Activated CD4-positive, alpha-beta T cell treated with anti-CD3 and anti-CD28 coated beads, Interleukin-2, amount 50 U/mL, for 48 hours (primary cell): ENCODE data around the gene SYT1.

Source experiments
- DNase-seq, 2 experiments: peaks; one replicate each; pipeline ENCODE4 v3.0.0-alpha.2; 2020

SYT1 gene

DNA sequence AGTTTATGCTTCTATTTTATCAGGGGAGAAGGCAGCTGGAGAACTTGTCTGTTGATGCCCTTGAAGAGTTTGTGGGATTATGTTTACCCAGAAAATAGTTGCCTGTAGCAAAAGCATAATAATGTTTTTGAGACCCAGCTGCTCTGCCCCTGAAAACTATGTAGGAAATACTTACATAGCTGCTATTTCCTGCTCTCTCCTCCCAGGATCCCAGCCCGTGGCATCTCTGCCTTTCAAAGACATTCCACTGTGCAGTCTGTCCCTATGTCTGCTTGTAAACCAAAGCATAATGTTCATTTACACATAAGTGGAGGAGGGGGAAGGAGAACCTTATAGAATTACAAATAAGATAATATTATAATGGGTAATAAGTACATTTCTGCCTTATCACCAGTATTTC, 198.7 kb downstream of the SYT1 start:
- DNase-seq = no peak

DNA sequence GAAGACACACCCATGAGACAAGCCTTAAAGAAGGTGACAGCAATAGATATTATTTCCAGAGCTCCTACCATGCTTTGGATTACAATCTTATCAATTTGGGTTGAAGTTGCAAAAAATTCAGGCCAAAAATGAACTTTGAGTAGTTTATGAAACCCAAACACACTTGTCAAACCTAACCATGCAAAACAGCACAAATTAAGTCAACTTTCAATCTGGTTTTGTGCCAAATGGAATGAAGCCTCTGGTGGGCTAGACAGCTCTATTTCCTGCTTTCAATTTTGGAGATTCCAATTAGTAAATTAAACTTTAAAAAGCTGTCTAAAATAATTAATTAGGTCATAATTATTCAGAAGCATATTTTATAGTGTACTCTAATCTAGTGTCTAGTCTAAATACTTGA, 203.4 kb downstream of the SYT1 start:
- no peak for DNase-seq

DNA sequence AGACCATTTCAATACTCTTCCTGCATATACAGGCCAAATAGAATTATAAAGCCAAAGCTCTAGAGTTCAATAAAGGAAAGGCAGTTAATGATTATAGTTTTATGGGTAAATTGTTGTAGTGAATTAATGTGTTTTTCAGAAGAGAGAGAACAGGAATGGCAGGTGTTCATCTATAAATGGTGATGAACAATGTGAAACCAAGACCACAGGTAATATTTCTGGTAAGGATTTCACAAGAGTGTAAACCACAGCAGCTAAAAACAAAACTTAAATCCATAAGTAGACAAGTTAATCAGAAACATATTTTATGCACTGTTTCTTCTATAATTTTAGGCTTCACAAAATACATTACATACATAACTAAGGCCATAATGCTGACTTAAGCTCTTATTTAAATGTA, 204.4 kb downstream of the SYT1 start:
- DNase-seq = no peak

DNA sequence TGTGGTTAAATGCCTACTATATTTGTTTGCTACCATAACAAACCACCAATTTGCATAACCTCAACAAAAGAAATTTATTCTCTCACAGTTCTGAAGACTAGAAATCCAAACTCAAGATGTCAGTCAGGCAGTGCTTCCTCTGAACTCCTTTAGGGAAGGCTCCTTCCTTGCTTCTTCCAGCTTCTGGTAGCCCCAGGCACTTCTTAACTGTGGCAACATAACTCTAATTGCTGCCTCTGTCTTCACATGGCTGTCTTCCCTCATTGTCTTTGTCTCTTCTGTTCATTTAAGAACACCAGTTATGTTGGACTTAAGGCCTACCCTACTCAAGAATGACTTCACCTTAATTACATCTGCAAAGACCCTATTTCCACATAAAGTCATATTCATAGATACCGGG, 206.9 kb downstream of the SYT1 start:
- no peak for DNase-seq

DNA sequence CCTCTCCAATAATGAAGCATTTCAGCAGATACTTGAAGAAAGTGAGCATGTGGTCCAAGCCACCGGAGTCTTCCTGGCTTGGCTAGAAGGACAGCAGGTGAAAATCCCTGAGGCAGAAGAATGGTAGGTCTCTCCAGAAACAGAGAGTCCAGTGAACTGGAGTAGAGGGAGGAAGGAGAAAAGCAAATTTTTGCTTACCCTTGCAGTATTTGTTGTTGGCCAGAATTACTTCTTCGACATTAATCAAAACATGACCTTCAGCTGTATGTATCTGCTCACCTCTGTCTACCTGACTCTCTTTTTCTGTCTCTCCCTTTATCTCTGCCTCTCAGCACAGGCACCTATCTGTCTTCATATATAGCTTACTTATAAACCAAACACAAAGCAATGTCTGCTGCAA, 208.9 kb downstream of the SYT1 start:
- DNase-seq = no peak

DNA sequence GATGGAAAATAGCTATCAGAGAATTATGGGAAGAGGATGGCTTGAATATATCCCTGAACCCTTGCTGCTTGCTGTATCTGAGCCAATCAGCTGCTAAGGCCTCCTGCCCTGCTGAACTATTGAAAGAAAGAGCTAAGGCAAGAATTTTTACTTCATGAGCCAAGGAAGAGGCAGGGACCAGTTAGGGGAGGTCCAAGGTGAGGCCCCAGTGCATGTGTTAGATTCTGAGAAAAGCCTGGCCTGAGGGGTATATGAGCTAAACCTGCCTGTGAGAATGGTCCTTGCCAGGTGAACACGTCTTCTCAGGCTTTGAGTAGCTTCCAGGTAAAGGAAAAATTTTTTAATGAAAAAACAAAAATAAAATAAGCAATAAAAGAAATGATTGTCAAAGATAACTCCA, 218.0 kb downstream of the SYT1 start:
- no peak for DNase-seq

DNA sequence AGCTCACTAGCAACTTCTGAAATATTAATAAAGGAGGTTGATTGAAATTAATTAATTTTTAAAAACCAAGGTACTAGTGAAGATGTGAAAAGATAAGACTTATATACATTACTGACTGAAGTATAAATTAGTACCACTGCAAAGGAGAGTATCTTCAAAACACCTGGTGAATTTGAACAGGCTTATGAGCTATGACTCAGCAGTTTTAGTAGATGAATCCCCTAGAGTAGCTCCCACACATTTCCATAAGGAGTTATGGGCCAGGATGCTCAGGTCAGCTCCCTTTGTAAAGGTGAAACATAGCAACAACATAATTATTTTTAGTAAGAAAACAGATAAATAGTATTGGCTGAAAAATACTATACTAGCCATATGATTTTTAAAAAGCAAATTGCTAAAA, 218.6 kb downstream of the SYT1 start:
- no peak for DNase-seq

DNA sequence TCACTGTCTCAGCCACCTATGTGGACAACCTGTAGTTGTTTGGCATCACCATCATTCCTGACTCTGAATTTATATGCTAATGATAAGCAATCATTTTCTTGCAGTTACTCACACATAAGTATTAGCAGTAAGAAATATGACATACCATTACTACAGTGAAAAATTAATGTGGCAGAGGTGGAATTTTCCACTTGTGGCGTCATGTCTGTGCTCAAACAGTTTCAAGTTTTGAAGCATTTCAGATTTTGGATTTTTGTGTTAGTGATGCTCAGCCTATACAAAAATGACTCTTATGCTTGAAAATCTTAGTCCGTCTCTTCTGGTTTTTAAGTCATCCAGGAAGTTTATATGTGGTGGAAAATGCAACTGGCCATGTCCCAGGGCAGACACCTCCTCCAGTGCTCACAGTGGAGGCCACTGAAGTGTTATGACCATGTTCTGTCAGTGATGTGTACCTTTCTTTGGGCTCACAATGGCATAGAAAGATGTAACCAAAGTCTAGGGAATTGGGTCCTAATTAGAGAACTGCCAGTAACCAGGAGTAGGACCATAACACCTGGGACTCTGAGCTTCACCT, 220.6 kb downstream of the SYT1 start:
- no peak for DNase-seq

DNA sequence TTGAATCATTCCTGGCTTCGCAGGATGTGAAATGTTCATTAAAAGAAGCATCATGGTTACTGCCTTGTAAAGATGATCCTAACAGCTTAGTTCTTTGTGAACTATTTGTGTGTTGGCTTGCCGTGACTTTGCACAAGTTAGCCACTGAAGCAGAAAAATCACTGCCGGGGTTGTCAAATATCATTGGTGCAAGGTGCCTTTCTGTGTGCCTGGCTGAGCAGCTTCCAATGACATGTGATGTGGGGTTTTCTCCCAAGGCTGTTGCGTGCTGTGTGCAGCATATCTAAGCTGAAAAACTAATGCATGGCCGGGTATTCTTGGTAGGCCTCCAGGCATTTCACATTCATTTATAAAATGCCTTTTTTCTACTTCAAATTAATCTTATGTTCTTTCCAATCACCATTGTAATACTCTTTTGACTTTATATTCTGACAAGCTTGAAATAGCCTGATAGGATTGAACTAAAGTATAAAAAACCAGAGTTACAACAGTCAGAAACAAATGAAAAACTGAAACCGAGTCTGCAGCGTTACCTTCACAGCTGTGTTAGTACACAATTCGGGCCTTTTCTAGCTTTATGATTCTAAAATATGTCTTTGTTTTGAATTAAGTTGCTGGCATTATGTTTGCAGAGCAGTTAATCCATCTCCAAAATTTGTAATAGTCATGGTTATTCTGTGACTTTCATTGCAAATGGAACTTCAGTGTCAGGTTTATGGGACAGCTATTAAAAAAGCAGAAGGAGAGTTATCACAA, 222.1 kb downstream of the SYT1 start:
- DNase-seq = no peak

DNA sequence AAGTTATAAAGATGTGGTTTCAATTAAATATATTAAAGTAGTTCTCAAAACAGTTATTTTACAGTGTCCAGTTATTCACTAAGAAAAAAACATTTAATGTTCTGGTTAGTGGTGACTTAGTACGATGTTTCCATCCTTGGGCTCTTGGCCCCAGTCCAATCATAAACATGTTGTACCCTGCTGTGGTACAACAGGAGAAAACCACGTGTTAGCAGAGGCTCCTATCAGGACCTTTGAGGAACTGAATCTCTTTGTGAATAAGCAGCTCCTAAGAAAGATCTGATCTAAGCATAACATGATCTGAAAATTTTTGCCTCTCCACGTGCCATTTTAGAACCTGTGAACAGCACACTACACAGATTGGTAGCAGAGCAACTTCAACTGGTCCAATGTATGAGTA, 234.0 kb downstream of the SYT1 start:
- no peak for DNase-seq

DNA sequence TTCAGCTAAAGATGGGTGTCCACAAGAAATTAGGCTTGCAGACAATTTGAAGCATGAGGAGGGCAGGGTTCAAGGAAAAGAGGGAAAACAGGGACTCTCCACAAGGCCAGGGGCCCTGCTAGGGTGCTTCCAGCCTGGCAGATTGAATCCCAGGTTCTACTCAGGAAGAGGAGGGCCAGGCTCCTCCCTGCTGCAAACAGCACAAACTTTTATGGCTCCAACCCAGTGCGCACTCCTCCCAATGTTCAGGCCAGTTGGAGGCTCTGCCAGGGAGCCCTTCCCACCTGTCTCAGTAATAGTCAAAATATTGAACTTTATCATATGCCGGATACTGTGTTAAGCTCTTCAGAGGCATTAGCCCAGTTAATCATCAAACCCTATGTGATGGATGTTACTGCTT, 244.4 kb downstream of the SYT1 start:
- no peak for DNase-seq

DNA sequence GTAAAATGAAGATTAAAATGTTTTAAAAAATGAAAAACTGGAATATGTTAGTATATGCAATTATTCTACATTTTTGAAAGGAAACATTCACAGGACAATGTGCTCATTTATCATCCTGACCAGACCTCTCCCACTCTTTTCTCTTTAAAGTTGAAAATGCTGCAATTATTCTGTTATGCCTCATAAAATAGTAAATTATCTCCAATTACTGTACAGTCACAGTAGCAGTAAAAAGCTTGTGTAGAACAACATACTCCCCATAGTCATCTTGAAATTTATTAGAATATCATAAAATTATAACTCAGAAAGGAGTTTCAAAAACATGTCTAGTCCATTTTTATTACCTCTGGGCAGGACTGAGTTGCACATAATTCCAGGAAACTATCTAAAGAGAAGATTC, 250.3 kb downstream of the SYT1 start:
- no peak for DNase-seq

DNA sequence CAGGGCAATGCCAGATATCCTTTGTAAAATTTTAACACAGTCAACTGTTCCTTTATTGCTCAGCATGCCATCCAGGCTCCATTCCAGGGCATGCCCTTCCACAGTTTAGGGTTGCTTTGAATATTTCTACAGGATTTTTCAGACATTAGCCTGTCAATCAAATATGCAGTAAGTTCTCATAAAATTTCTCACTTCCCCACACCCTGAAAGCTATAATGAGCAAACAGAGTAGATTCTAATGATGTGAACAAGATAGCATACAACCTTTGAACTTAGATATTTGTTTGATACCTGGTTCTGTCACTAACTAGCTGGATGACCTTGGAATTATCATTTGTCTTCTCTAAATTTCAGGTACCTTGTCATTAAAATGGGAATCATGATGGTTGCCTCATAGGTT, 251.2 kb downstream of the SYT1 start:
- DNase-seq = no peak

DNA sequence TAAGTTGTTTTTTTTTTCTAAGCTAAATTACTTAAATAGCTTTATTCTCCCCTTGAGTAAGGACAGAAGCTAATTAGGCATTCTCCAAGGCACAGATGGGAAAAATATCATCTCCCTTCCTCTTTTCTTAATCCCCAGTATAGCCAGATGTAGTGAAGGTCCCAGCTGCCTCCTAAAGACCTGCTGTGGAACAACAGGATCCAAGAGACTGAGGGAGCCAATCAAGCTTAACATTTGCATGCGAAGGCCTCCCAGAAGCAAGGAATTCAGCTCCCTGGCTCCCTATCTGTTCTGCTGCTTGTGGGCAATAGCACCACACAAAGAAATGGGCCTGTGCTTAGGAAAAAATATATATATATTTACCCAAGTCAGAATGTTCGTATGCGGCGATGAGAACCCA, 255.2 kb downstream of the SYT1 start:
- no peak for DNase-seq

DNA sequence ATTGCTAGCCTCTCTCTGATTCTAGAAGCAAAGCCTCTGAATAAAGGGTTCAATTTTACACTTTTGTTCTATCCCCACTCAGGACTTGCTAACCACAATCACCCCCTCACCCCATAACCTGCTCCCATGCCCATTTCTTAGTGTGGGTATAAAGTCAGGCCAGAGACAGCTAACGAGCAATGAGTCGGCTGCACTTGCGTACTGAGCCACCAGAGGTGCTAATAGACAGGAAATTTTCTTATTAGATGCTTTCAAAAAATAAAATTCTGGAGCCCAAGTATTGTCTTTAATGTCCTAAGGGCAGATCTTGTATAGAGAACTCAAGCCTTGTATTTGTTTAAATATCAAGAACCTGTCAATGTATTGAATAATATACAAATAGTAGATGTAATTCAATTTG, 256.9 kb downstream of the SYT1 start:
- no peak for DNase-seq

DNA sequence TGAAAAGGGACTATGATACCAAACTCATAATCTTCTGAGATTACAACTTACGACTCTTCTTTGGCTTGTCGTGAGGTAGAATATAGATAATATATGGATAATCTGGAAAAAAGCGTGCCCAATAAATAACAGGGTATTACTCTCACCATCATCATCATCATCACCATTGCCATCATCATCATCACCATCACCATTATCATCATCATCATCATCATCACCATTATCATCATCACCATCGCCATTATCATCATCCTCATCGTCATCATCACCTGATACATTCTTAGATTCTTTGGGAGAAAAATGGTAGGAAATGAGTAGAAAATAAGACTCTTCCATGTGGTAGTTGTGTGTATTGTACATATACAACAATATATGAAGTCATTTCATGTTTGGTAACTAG, 259.8 kb downstream of the SYT1 start:
- no peak for DNase-seq

DNA sequence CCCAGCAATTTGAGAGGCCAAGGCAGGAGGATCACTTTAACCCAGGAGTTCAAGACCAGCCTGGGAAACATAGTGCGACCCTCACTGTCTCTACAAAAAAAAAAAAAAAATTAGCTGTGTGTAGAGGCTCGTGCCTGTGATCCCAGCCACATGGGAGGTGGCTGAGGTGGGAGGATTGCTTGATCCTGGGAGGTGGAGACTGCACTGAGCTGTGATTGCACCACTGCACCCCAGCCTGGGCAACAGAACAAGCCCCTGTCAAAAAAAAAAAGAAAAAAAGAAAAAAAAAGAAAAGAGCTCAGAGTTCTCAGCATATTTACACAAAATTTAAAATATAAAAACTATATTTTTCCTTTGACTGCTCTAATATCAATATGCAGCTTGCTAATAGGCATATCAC, 260.8 kb downstream of the SYT1 start:
- DNase-seq = no peak

DNA sequence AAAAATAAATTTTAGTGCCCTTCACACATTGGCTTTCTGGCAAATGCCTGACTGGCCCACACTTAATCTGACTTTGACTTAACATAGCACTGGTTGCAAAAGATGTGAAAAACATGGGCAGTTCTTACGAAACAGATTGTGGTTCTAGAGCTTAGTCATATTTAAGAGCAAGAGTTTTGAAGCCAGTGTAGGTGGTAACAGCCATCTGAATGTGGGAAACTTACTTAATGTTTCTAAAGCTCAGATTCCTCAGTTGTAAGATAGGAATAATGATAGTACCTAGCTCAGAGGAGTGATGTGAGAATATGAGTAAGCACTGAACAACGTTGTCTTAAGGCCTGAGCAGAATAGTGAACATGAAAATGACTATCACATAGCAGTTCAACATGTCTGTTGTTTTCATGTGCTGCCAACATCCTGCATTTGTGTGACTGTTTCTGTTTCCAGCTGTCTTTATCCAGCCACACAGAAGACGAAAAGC, 262.7 kb downstream of the SYT1 start:
- DNase-seq = no peak

DNA sequence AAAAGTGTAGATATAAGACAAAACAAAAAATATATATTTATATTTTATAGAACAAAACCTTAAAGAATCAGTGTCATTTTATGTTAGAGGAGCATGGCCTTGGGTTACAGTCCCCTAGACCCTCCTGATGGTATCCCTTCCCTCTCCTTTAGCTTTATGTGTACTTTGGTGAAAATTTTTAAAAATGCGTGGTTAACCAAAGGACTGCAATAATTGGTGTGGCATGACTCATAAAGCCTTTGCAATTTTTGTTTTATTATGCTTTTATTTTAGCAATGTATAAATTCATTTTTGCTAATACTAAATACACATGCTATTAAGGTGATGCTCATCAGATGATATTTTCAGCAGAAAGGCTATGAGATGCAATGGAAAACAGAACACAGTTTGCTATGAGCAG, 264.4 kb downstream of the SYT1 start:
- DNase-seq = no peak

DNA sequence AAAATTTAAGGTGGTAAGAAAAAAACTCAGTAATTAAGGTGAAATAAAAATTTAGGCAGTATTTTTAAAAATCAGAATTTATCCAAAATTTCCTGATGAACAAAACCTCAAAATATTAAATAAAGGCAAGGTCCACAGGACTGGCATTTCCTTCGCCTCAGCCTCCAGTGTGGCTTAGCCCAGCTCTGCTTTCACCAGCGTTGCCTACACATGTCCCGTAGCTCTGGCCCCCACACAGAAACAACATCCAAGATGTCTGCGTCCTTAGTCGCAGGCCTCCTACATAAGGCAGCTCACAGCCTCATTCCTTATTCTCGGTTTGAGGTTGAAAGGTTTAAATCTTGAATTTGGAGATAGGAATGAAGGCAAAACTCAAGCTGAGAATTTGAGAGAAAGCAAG, 274.3 kb downstream of the SYT1 start:
- DNase-seq = no peak

DNA sequence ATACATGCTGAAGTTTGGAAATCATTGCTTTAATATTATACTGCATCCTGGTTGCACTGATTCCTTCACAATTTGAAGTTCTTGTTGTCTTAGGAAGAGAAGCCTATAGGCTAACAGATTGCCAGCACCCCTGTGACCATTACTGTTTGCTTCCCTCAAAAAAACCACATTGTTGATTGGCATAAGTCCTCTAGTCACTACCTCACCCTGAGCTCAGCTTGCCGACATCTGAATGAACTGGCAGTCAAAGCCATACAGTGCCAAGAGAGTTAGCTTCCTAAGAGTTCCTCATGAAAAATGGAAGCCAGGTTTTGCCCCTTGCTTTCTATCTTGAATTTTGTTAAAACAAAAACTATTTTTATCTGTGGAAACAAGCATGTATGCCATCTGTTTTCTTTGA, 276.1 kb downstream of the SYT1 start:
- DNase-seq = no peak

DNA sequence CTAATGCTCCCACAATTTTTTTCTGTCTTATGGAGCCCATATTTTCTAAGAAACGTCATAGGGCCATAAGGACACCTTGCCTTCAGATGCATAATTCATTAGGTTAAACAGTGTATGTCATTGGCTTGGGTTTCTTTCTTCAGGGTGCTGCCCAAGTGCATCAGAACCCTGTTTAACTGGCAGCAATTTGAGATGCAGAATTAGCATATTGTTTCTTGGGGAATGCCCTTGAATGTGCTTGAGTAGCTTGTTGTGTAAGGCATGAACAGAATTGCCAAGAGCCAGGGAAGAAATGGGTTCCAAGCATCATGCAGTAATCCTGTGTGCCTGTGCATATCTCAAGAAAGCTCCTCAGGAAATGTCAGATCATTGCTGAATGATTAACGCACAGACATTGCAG, 277.2 kb downstream of the SYT1 start:
- DNase-seq = no peak

DNA sequence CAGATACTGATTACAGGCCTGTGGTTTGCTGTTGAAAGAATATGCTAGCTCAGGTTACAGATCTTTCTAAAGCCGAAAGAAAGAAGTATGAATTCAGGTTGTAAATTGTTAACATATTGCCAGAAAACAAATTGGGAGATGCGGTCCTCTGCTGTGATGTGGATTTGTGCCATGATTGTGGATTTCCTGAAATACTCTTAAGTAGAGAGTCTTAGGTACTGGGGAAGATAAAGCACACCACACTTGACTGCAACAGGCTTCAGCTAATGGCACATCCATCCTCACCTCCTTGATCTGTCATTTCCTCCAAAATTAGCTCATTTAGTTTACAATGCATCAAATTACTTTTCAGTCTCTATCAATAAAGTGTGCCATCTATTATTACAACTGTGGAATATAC, 279.2 kb downstream of the SYT1 start:
- no peak for DNase-seq

DNA sequence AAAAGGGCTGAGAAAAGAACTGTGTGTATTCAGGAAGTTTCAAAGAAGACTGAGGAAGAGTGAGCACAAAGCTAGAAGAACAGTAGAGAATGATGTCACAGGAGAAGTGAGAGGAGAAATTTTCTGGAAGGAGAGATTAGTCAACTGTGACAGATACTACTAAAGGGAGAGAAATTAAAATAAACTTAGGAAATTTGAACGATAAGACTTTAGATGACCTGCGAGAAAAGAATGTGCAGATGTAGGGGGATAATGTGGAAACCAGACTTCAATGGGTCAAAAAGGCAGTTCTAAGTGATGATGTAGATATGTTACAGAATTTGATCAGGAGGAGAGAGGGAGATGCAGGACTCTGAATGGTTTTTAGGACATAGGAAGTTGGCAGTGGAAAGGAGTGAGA, 287.4 kb downstream of the SYT1 start:
- DNase-seq = no peak

DNA sequence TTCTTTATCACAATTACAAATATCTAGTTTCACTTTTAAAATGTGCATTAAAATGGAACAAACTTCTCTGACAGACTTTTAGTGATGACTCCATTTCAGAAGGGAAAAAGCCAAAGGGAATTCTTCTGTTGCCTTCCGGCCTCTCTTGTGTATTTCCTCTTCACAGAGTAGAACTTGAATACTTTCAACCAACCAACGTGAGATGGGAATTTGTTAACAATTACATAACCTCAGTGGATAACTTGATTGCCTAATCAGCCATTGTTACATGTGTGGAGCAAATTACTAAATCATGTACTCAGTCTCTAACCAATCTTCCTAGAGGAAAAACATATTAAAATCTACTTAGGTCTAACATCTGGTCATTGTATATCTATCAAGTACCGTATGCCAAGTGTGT, 291.1 kb downstream of the SYT1 start:
- no peak for DNase-seq
